NT2/D1 (cell line): Measurements from ENCODE around the gene EGLN2.
"Not testable (repeated sequence)": the region's sequence is repeated elsewhere in the genome, so short reads cannot be mapped to it uniquely, and the experiment has no call there.

Source experiments
- DNase-seq: peaks from one replicate; pipeline ENCODE4 v3.0.0-alpha.2; 2011; ENCODE audit warnings: low read depth, low spot score
- H3K27me3 ChIP-seq: 2 replicates; pipeline ENCODE4 v1.6.0; 2011; ENCODE audit warnings: mild to moderate bottlenecking; ENCODE audit not compliant: insufficient read length, insufficient read depth
- H3K36me3 ChIP-seq: 2 replicates; pipeline ENCODE4 v1.6.1; 2011; ENCODE audit warnings: mild to moderate bottlenecking, low read length, mixed read lengths; ENCODE audit not compliant: insufficient read depth, insufficient read length
- H3K4me1 ChIP-seq: 2 replicates; pipeline ENCODE4 v1.5.1; 2011; ENCODE audit not compliant: insufficient read depth, insufficient read length
- H3K4me3 ChIP-seq: 2 replicates; pipeline ENCODE4 v1.5.1; 2011; ENCODE audit warnings: low read depth; ENCODE audit not compliant: insufficient read length
- H3K9ac ChIP-seq: 2 replicates; pipeline ENCODE4 v1.6.0; 2011; ENCODE audit warnings: low read depth; ENCODE audit not compliant: insufficient read length
- H3K9me3 ChIP-seq: 2 replicates; pipeline ENCODE4 v1.5.1; 2011; ENCODE audit warnings: mild to moderate bottlenecking, low read length; ENCODE audit not compliant: insufficient read depth

Gene EGLN2

GRCh38 chr19:40846722-40847121 is 47.7 kb downstream of the EGLN2 start:
- not testable (repeated sequence) for H3K4me1 ChIP-seq, H3K36me3 ChIP-seq, H3K9me3 ChIP-seq, DNase-seq, H3K9ac ChIP-seq, H3K4me3 ChIP-seq
- H3K27me3 ChIP-seq = peaks cover 36% of the 10 kb centered on the region

- DNase-seq, H3K4me3 ChIP-seq, H3K36me3 ChIP-seq, H3K4me1 ChIP-seq, H3K9me3 ChIP-seq, H3K9ac ChIP-seq: not testable (repeated sequence)
- peaks cover 28% of the 10 kb centered on the region for H3K27me3 ChIP-seq
Observed at GRCh38 chr19:40850277-40850676, 51.3 kb downstream of the EGLN2 start, which contains the start of gene CYP2A6. Gene CYP2A6 (minus strand): TSS chr19:40850447. CDS start chr19:40850426, 21 bp downstream.

GRCh38 chr19:40852467-40853152 is 53.6 kb downstream of the EGLN2 start:
- H3K4me1 ChIP-seq, H3K4me3 ChIP-seq, DNase-seq, H3K36me3 ChIP-seq, H3K9ac ChIP-seq, H3K9me3 ChIP-seq: not testable (repeated sequence)
- H3K27me3 ChIP-seq = peaks cover 25% of the 10 kb centered on the region
